NOMO-1 treated with DMSO at 0.1 percent for 48 hours (cell line): ENCODE data around the gene CD300LG.
A peak's percentile ranks its signal among the peaks of the same experiment; 100 is the strongest.

Experiments used
- DNase-seq: peaks from one replicate; lab custom pipeline; 2025; ENCODE audit not compliant: unreplicated experiment; lab: John Stamatoyannopoulos, UW

Gene CD300LG

GRCh38 chr17:43823350-43824084 lies 23.5 kb upstream of the CD300LG start:
- DNase-seq = no peak

- no peak for DNase-seq
Measured at GRCh38 chr17:43825567-43825966, 21.4 kb upstream of the CD300LG start.

GRCh38 chr17:43826206-43826605 lies 20.8 kb upstream of the CD300LG start:
- no peak for DNase-seq

GRCh38 chr17:43827596-43827995 lies 19.4 kb upstream of the CD300LG start:
- no peak for DNase-seq

- DNase-seq = no peak
Measured at GRCh38 chr17:43829738-43830137, 17.2 kb upstream of the CD300LG start.

GRCh38 chr17:43830510-43831140 lies 16.4 kb upstream of the CD300LG start:
- no peak for DNase-seq

GRCh38 chr17:43831633-43832032 lies 15.3 kb upstream of the CD300LG start:
- DNase-seq = no peak

- DNase-seq = peak; percentile 12
Measured at GRCh38 chr17:43832168-43832975, 14.6 kb upstream of the CD300LG start.

GRCh38 chr17:43832976-43833829 lies 13.8 kb upstream of the CD300LG start, which contains the start of gene MPP3:
Gene MPP3, minus strand, starts transcription at chr17:43833146. Its CDS starts 1,240 bp downstream, at chr17:43831906.
- peak; percentile 70 for DNase-seq

- DNase-seq = no peak
Measured at GRCh38 chr17:43834106-43834505, 12.9 kb upstream of the CD300LG start.

- no peak for DNase-seq
Measured at GRCh38 chr17:43839670-43840108, 7.3 kb upstream of the CD300LG start.

- DNase-seq = no peak
Measured at GRCh38 chr17:43840814-43841213, 6.2 kb upstream of the CD300LG start.

GRCh38 chr17:43841282-43841681 lies 5.7 kb upstream of the CD300LG start:
- no peak for DNase-seq

- peak; percentile 59 for DNase-seq
Measured at GRCh38 chr17:43842091-43842974, 4.6 kb upstream of the CD300LG start.

GRCh38 chr17:43842975-43843325 lies 4.0 kb upstream of the CD300LG start:
- no peak for DNase-seq

- DNase-seq = no peak
Measured at GRCh38 chr17:43844241-43844640, 2.7 kb upstream of the CD300LG start.

- no peak for DNase-seq
Measured at GRCh38 chr17:43845766-43846165, 1.2 kb upstream of the CD300LG start.

GRCh38 chr17:43846221-43846712 lies 709 bp upstream of the CD300LG start:
- DNase-seq = peak; percentile 60

GRCh38 chr17:43848601-43849000 lies 1.6 kb downstream of the CD300LG start:
- DNase-seq = no peak

- DNase-seq = no peak
Measured at GRCh38 chr17:43849116-43849515, 2.1 kb downstream of the CD300LG start.
